ENCODE results near the gene RNU1-4.
"Not testable (repeated sequence)": the region's sequence is repeated elsewhere in the genome, so short reads cannot be mapped to it uniquely, and the experiment has no call there.

GRCh38 chr1:16693449-16694307 lies 46.6 kb upstream of the RNU1-4 start:
- TF ChIP-seq CTCF (IDR thresholded peaks at IDR 0.05; ENCODE audit: low read depth, low read length); EZH2phosphoT487 (IDR thresholded peaks at IDR 0.05; ENCODE audit: low read depth): not testable (repeated sequence)

Measured in OCI-LY3 (cell line).